Activated naive CD8-positive, alpha-beta T cell treated with anti-CD3 and anti-CD28 coated beads, Interleukin-2, amount 50 U/mL, for 24 hours (primary cell): ENCODE data around the gene EGFR.
A peak's percentile ranks its signal among the peaks of the same experiment; 100 is the strongest.

ENCODE experiments used
- ATAC-seq: fragments of 150-1000 bp; cut with Tn5 transposase; one replicate; pipeline ENCODE4 v1.10.0; 2021
- DNase-seq: peaks from one replicate; pipeline ENCODE4 v3.0.0; 2021
- H3K27ac Mint-ChIP-seq: one replicate; pipeline ENCODE4 v1.8.0; 2021; ENCODE audit warnings: mild to moderate bottlenecking, mixed read lengths
- H3K27me3 Mint-ChIP-seq: one replicate; pipeline ENCODE4 v1.8.0; 2021; ENCODE audit warnings: mixed read lengths
- H3K36me3 Mint-ChIP-seq: one replicate; pipeline ENCODE4 v1.8.0; 2021; ENCODE audit warnings: low read depth, mixed read lengths
- H3K4me1 Mint-ChIP-seq: one replicate; pipeline ENCODE4 v1.8.0; 2021; ENCODE audit warnings: mixed read lengths
- H3K4me3 Mint-ChIP-seq: one replicate; pipeline ENCODE4 v1.8.0; 2021; ENCODE audit warnings: mild to moderate bottlenecking, moderate library complexity, mixed read lengths
- H3K9me3 Mint-ChIP-seq: one replicate; pipeline ENCODE4 v1.8.0; 2021; ENCODE audit warnings: mixed read lengths

EGFR gene

GRCh38 chr7:54995166-54995565 is 23.7 kb upstream of the EGFR start:
- no peaks in the 10 kb centered on the region for H3K9me3 Mint-ChIP-seq
- no peak for ATAC-seq
- DNase-seq = no peak
- H3K27ac Mint-ChIP-seq = peak overlapping the region; percentile 47
- peaks cover 4% of the 10 kb centered on the region for H3K27me3 Mint-ChIP-seq
- H3K4me1 Mint-ChIP-seq = peaks cover 20% of the 10 kb centered on the region
- no peaks in the 10 kb centered on the region for H3K36me3 Mint-ChIP-seq
- no peak overlapping the region for H3K4me3 Mint-ChIP-seq

- ATAC-seq = peak; percentile 87
- Mint-ChIP-seq H3K27ac (peak overlapping the region; percentile 47), H3K4me1 (peaks cover 20% of the 10 kb centered on the region), H3K36me3 (no peaks in the 10 kb centered on the region), H3K27me3 (peaks cover 4% of the 10 kb centered on the region), H3K9me3 (no peaks in the 10 kb centered on the region), H3K4me3 (no peak overlapping the region)
- no peak for DNase-seq
Measured at GRCh38 chr7:54995610-54996363, 23.0 kb upstream of the EGFR start.

- Mint-ChIP-seq H3K36me3 (no peaks in the 10 kb centered on the region), H3K9me3 (no peaks in the 10 kb centered on the region), H3K4me1 (peaks cover 20% of the 10 kb centered on the region), H3K27me3 (peaks cover 2% of the 10 kb centered on the region), H3K27ac (peak overlapping the region; percentile 21), H3K4me3 (no peak overlapping the region)
- no peak for DNase-seq
- no peak for ATAC-seq
Measured at GRCh38 chr7:54996391-54996790, 22.4 kb upstream of the EGFR start.

GRCh38 chr7:55004579-55004978 is 14.2 kb upstream of the EGFR start:
- Mint-ChIP-seq H3K36me3 (no peaks in the 10 kb centered on the region), H3K9me3 (no peaks in the 10 kb centered on the region), H3K4me3 (no peak overlapping the region), H3K27ac (no peak overlapping the region), H3K27me3 (peaks cover 12% of the 10 kb centered on the region), H3K4me1 (no peaks in the 10 kb centered on the region)
- DNase-seq = no peak
- ATAC-seq = no peak

- peaks cover 12% of the 10 kb centered on the region for H3K27me3 Mint-ChIP-seq
- DNase-seq (no peak), ATAC-seq (no peak)
- no peaks in the 10 kb centered on the region for H3K9me3 Mint-ChIP-seq
- H3K4me3 Mint-ChIP-seq = no peak overlapping the region
- H3K27ac Mint-ChIP-seq = no peak overlapping the region
- H3K36me3 Mint-ChIP-seq = no peaks in the 10 kb centered on the region
- no peaks in the 10 kb centered on the region for H3K4me1 Mint-ChIP-seq
Measured at GRCh38 chr7:55005241-55005851, 13.5 kb upstream of the EGFR start.

- no peak for DNase-seq
- no peak for ATAC-seq
- Mint-ChIP-seq H3K36me3 (no peaks in the 10 kb centered on the region), H3K4me3 (no peak overlapping the region), H3K9me3 (no peaks in the 10 kb centered on the region), H3K4me1 (no peaks in the 10 kb centered on the region), H3K27me3 (peaks cover 12% of the 10 kb centered on the region), H3K27ac (no peak overlapping the region)
Measured at GRCh38 chr7:55006499-55006898, 12.3 kb upstream of the EGFR start.

GRCh38 chr7:55013851-55014250 is 5.0 kb upstream of the EGFR start:
- Mint-ChIP-seq H3K27me3 (peaks cover 31% of the 10 kb centered on the region), H3K4me3 (no peak overlapping the region), H3K27ac (no peak overlapping the region), H3K9me3 (no peaks in the 10 kb centered on the region), H3K4me1 (no peaks in the 10 kb centered on the region), H3K36me3 (no peaks in the 10 kb centered on the region)
- no peak for ATAC-seq
- DNase-seq = no peak

- no peaks in the 10 kb centered on the region for H3K36me3 Mint-ChIP-seq
- peaks cover 41% of the 10 kb centered on the region for H3K27me3 Mint-ChIP-seq
- no peaks in the 10 kb centered on the region for H3K9me3 Mint-ChIP-seq
- ATAC-seq (no peak), DNase-seq (no peak)
- no peaks in the 10 kb centered on the region for H3K4me1 Mint-ChIP-seq
- no peak overlapping the region for H3K4me3 Mint-ChIP-seq
- H3K27ac Mint-ChIP-seq = no peak overlapping the region
Measured at GRCh38 chr7:55016061-55016745, 2.6 kb upstream of the EGFR start.

- no peaks in the 10 kb centered on the region for H3K36me3 Mint-ChIP-seq
- H3K27me3 Mint-ChIP-seq = peaks cover 46% of the 10 kb centered on the region
- ATAC-seq = no peak
- no peak for DNase-seq
- H3K4me3 Mint-ChIP-seq = no peak overlapping the region
- no peaks in the 10 kb centered on the region for H3K9me3 Mint-ChIP-seq
- no peak overlapping the region for H3K27ac Mint-ChIP-seq
- H3K4me1 Mint-ChIP-seq = no peaks in the 10 kb centered on the region
Measured at GRCh38 chr7:55016746-55017090, 2.1 kb upstream of the EGFR start.

- ATAC-seq = no peak
- no peak for DNase-seq
- peaks cover 52% of the 10 kb centered on the region for H3K27me3 Mint-ChIP-seq
- no peak overlapping the region for H3K27ac Mint-ChIP-seq
- no peak overlapping the region for H3K4me3 Mint-ChIP-seq
- no peaks in the 10 kb centered on the region for H3K36me3 Mint-ChIP-seq
- H3K9me3 Mint-ChIP-seq = no peaks in the 10 kb centered on the region
- no peaks in the 10 kb centered on the region for H3K4me1 Mint-ChIP-seq
Measured at GRCh38 chr7:55017841-55018240, 976 bp upstream of the EGFR start.

- Mint-ChIP-seq H3K27me3 (peaks cover 52% of the 10 kb centered on the region), H3K27ac (no peak overlapping the region), H3K36me3 (no peaks in the 10 kb centered on the region), H3K9me3 (no peaks in the 10 kb centered on the region), H3K4me3 (no peak overlapping the region), H3K4me1 (no peaks in the 10 kb centered on the region)
- DNase-seq (no peak), ATAC-seq (no peak)
Measured at GRCh38 chr7:55019191-55019690, 424 bp downstream of the EGFR start.

- Mint-ChIP-seq H3K4me1 (no peaks in the 10 kb centered on the region), H3K27ac (no peak overlapping the region), H3K36me3 (no peaks in the 10 kb centered on the region), H3K4me3 (no peak overlapping the region), H3K27me3 (peaks cover 50% of the 10 kb centered on the region), H3K9me3 (no peaks in the 10 kb centered on the region)
- ATAC-seq = no peak
- no peak for DNase-seq
Measured at GRCh38 chr7:55019691-55020465, 1.1 kb downstream of the EGFR start.

GRCh38 chr7:55020466-55020871 is 1.7 kb downstream of the EGFR start:
- Mint-ChIP-seq H3K27me3 (peaks cover 50% of the 10 kb centered on the region), H3K4me3 (no peak overlapping the region), H3K4me1 (no peaks in the 10 kb centered on the region), H3K27ac (no peak overlapping the region), H3K36me3 (no peaks in the 10 kb centered on the region), H3K9me3 (no peaks in the 10 kb centered on the region)
- ATAC-seq (no peak), DNase-seq (no peak)

GRCh38 chr7:55021053-55021452 is 2.2 kb downstream of the EGFR start:
- no peak for DNase-seq
- H3K9me3 Mint-ChIP-seq = no peaks in the 10 kb centered on the region
- no peaks in the 10 kb centered on the region for H3K36me3 Mint-ChIP-seq
- no peak overlapping the region for H3K27ac Mint-ChIP-seq
- ATAC-seq = no peak
- H3K4me3 Mint-ChIP-seq = no peak overlapping the region
- peaks cover 47% of the 10 kb centered on the region for H3K27me3 Mint-ChIP-seq
- H3K4me1 Mint-ChIP-seq = no peaks in the 10 kb centered on the region
